ENCODE measurements around the gene FBLN1.
"Not testable (repeated sequence)": the region's sequence is repeated elsewhere in the genome, so short reads cannot be mapped to it uniquely, and the experiment has no call there.

FBLN1 gene

GRCh38 chr22:45612940-45613339 is 110.3 kb downstream of the FBLN1 start:
- no peak for DNase-seq (ENCODE audit: low read depth in 2 of 2)

- DNase-seq (ENCODE audit: low read depth in 2 of 2) = no peak
Observed at GRCh38 chr22:45615364-45615763, 112.7 kb downstream of the FBLN1 start.

GRCh38 chr22:45616432-45616831 is 113.7 kb downstream of the FBLN1 start:
- DNase-seq (ENCODE audit: low read depth in 2 of 2) = no peak

GRCh38 chr22:45617948-45618347 is 115.3 kb downstream of the FBLN1 start:
- DNase-seq (ENCODE audit: low read depth in 2 of 2) = no peak

GRCh38 chr22:45620706-45621105 is 118.0 kb downstream of the FBLN1 start:
- DNase-seq (ENCODE audit: low read depth in 2 of 2) = no peak

GRCh38 chr22:45621836-45622600 is 119.3 kb downstream of the FBLN1 start:
- DNase-seq (ENCODE audit: low read depth in 2 of 2) = no peak

- DNase-seq (ENCODE audit: low read depth in 2 of 2) = not testable (repeated sequence)
Observed at GRCh38 chr22:45623464-45624145, 120.9 kb downstream of the FBLN1 start.

- no peak for DNase-seq (ENCODE audit: low read depth in 2 of 2)
Observed at GRCh38 chr22:45626198-45626651, 123.5 kb downstream of the FBLN1 start.

- no peak for DNase-seq (ENCODE audit: low read depth in 2 of 2)
Observed at GRCh38 chr22:45627489-45628233, 125.0 kb downstream of the FBLN1 start.

- no peak for DNase-seq (ENCODE audit: low read depth in 2 of 2)
Observed at GRCh38 chr22:45628515-45628914, 125.8 kb downstream of the FBLN1 start.

GRCh38 chr22:45629469-45630089 is 126.9 kb downstream of the FBLN1 start:
- no peak for DNase-seq (ENCODE audit: low read depth in 2 of 2)

GRCh38 chr22:45630436-45630835 is 127.8 kb downstream of the FBLN1 start:
- DNase-seq (ENCODE audit: low read depth in 2 of 2) = no peak

GRCh38 chr22:45631140-45631840 is 128.6 kb downstream of the FBLN1 start:
- no peak for DNase-seq (ENCODE audit: low read depth in 2 of 2)

- DNase-seq (ENCODE audit: low read depth in 2 of 2) = no peak
Observed at GRCh38 chr22:45631841-45632238, 129.2 kb downstream of the FBLN1 start.

GRCh38 chr22:45632791-45633515 is 130.3 kb downstream of the FBLN1 start:
- no peak for DNase-seq (ENCODE audit: low read depth in 2 of 2)

- no peak for DNase-seq (ENCODE audit: low read depth in 2 of 2)
Observed at GRCh38 chr22:45636683-45637082, 134.0 kb downstream of the FBLN1 start.

- DNase-seq (ENCODE audit: low read depth in 2 of 2) = no peak
Observed at GRCh38 chr22:45638197-45638596, 135.5 kb downstream of the FBLN1 start.

GRCh38 chr22:45638834-45639746 is 136.4 kb downstream of the FBLN1 start:
- no peak for DNase-seq (ENCODE audit: low read depth in 2 of 2)

GRCh38 chr22:45639747-45640102 is 137.0 kb downstream of the FBLN1 start:
- DNase-seq (ENCODE audit: low read depth in 2 of 2) = no peak
